Activated CD4-positive, alpha-beta T cell treated with anti-CD3 and anti-CD28 coated beads, Interleukin-2, amount 50 U/mL, for 48 hours (primary cell): ENCODE data around the gene GALNT12.

Experiments used
- DNase-seq, 2 experiments: peaks; one replicate each; pipeline ENCODE4 v3.0.0-alpha.2; 2020

Gene GALNT12

GRCh38 chr9:98783518-98784226 is 23.8 kb upstream of the GALNT12 start:
- no peak for DNase-seq

- no peak for DNase-seq
Observed at GRCh38 chr9:98784831-98785806, 22.4 kb upstream of the GALNT12 start.

GRCh38 chr9:98786750-98787510 is 20.5 kb upstream of the GALNT12 start:
- DNase-seq: no peak

GRCh38 chr9:98787766-98788335 is 19.6 kb upstream of the GALNT12 start:
- no peak for DNase-seq

GRCh38 chr9:98789483-98790133 is 17.9 kb upstream of the GALNT12 start:
- no peak for DNase-seq

- DNase-seq: no peak
Observed at GRCh38 chr9:98790134-98790841, 17.2 kb upstream of the GALNT12 start.

- DNase-seq: peak; percentile 73 to 75
Observed at GRCh38 chr9:98790842-98791607, 16.4 kb upstream of the GALNT12 start.

GRCh38 chr9:98791608-98792490 is 15.6 kb upstream of the GALNT12 start:
- no peak for DNase-seq

- DNase-seq: no peak
Observed at GRCh38 chr9:98793031-98793430, 14.4 kb upstream of the GALNT12 start.

GRCh38 chr9:98794802-98795201 is 12.7 kb upstream of the GALNT12 start:
- DNase-seq: no peak

- no peak for DNase-seq
Observed at GRCh38 chr9:98795295-98795955, 12.0 kb upstream of the GALNT12 start.

- DNase-seq: peak; percentile 22 to 32
Observed at GRCh38 chr9:98795970-98796363, 11.5 kb upstream of the GALNT12 start.

GRCh38 chr9:98796364-98797101 is 10.9 kb upstream of the GALNT12 start, which contains the start of gene ANKS6:
ANKS6 (minus strand) TSS chr9:98796555; CDS start chr9:98796491, 64 bp downstream.
- peak; percentile 82 to 84 for DNase-seq

- DNase-seq: no peak
Observed at GRCh38 chr9:98797491-98797890, 10.0 kb upstream of the GALNT12 start.

- DNase-seq: no peak
Observed at GRCh38 chr9:98798254-98798653, 9.2 kb upstream of the GALNT12 start.

GRCh38 chr9:98801561-98801960 is 5.9 kb upstream of the GALNT12 start:
- no peak for DNase-seq

- DNase-seq: no peak
Observed at GRCh38 chr9:98801969-98802371, 5.5 kb upstream of the GALNT12 start.

- DNase-seq: no peak
Observed at GRCh38 chr9:98804083-98804482, 3.4 kb upstream of the GALNT12 start.
